ENCODE measurements around the gene CDK10. TPM values are rescaled to one million over a fixed set of nuclear protein-coding genes. Genes with fewer than 3 reads are reported as not detected.

The CDK10 gene
- total RNA-seq, 1 experiment from 2014 or later, result 52.6 TPM

DNA sequence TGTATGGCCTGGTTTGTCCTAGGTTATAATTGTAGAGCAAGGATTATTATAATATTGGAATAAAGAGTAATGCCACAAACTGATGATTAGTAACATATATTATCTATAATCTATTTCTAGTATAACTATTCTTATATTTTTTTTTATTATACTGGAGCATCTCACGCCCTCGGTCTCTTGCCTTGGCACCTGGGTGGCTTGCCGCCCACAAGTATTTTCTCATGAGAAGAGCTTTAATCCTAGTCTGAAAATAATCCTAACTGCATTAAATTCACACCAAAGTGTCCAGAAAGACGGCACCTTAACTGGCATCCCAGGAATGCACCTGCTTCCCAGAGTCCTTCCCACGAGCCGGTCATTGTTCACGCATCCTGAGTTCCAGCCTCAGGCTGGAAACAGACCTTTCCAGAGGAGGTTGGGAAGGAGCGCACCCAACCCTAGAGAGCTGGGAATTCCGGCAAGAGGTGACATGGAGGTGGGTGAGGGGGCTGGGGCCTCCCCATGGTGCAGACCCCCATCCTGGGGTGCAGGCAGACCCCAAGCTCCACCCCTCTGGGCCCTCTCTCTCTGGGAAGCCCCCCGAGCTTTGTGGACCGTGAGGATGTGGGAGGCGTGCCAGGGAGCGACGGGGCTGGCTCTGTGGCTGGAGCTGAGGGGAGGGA lies 44.9 kb upstream of the CDK10 start:
- ATAC-seq (no peak), DNase-seq (ENCODE audit: low read depth, low spot score) (no peak)
- ChIA-PET POLR2A (no interaction called here), CTCF (no interaction called here)
- Histone ChIP-seq H3K27me3 (ENCODE audit: control insufficient read depth, insufficient read depth, low read length) (no peaks in the 10 kb centered on the region), H3K4me3 (ENCODE audit: low read depth in 2 of 2, low read length in 2 of 2) (no peak overlapping the region), H3K27ac (ENCODE audit: low read length) (no peak overlapping the region), H3K36me3 (ENCODE audit: control insufficient read depth, insufficient read depth, low read length) (no peaks in the 10 kb centered on the region), H3K9me3 (ENCODE audit: control insufficient read depth, insufficient read depth, low read depth, low read length) (no peaks in the 10 kb centered on the region), H3K4me1 (ENCODE audit: control insufficient read depth, insufficient read depth, low read length) (peaks cover 7% of the 10 kb centered on the region)
- no peak for TF ChIP-seq REST (IDR thresholded peaks at IDR 0.05; ENCODE audit: insufficient read depth in 1 of 2, low read depth in 2 of 2, low read length in 1 of 2)
- TF ChIP-seq SIN3A (IDR thresholded peaks at IDR 0.05; ENCODE audit: borderline replicate concordance, insufficient read depth, low read depth, low read length), result no peak
- TF ChIP-seq, protein P1, sequence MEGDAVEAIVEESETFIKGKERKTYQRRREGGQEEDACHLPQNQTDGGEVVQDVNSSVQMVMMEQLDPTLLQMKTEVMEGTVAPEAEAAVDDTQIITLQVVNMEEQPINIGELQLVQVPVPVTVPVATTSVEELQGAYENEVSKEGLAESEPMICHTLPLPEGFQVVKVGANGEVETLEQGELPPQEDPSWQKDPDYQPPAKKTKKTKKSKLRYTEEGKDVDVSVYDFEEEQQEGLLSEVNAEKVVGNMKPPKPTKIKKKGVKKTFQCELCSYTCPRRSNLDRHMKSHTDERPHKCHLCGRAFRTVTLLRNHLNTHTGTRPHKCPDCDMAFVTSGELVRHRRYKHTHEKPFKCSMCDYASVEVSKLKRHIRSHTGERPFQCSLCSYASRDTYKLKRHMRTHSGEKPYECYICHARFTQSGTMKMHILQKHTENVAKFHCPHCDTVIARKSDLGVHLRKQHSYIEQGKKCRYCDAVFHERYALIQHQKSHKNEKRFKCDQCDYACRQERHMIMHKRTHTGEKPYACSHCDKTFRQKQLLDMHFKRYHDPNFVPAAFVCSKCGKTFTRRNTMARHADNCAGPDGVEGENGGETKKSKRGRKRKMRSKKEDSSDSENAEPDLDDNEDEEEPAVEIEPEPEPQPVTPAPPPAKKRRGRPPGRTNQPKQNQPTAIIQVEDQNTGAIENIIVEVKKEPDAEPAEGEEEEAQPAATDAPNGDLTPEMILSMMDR (IDR thresholded peaks at IDR 0.05), result no peak
- no peak for TF ChIP-seq POLR2AphosphoS5 (IDR thresholded peaks at IDR 0.05; ENCODE audit: low read depth, low read length)
- TF ChIP-seq TCF7L2 (IDR thresholded peaks at IDR 0.05; ENCODE audit: low read depth, low read length), result no peak
- in situ Hi-C loops (cut with HindIII; ENCODE audit: low pct_unique_long_range_greater_than_20kb, low sequenced_read_pairs) (no loop called here), intact Hi-C loops (cut with micrococcal nuclease; ENCODE audit: unreplicated experiment) (loop anchor here (5.0 kb wide), 2 partner anchors 39 to 69 kb away; no protein-coding TSS in a partner anchor)
- no TSS peak for BruUV-seq (replicated peaks)

DNA sequence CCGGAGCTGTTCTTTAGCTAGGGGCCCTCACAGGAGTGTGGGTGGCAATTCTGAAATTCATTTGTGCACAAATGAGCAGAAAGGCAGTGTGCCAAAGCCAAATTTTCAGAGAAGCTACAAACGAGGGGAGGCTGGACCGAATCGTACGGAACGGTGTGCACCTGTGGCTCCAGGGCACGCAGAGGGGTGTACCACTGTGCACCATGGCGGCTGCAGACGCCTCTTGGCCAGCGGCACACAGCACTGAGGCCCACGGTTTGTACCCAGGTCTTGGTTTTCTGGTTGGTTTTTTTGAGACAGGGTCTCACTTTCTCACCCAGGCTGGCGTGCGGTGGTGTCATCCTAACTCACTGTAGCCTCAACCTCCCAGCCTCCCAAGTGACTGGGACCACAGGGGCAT lies 43.9 kb upstream of the CDK10 start:
- no peak for ATAC-seq
- no peaks in the 10 kb centered on the region for H3K9me3 ChIP-seq (ENCODE audit: control insufficient read depth, insufficient read depth, low read depth, low read length)
- TF ChIP-seq SIN3A (IDR thresholded peaks at IDR 0.05; ENCODE audit: borderline replicate concordance, insufficient read depth, low read depth, low read length) (no peak), REST (IDR thresholded peaks at IDR 0.05; ENCODE audit: insufficient read depth in 1 of 2, low read depth in 2 of 2, low read length in 1 of 2) (no peak)
- H3K4me3 ChIP-seq (ENCODE audit: low read depth in 2 of 2, low read length in 2 of 2), result no peak overlapping the region
- POLR2A ChIA-PET, result no interaction called here
- CTCF ChIA-PET, result no interaction called here
- no peak for DNase-seq (ENCODE audit: low read depth, low spot score)
- H3K27me3 ChIP-seq (ENCODE audit: control insufficient read depth, insufficient read depth, low read length), result no peaks in the 10 kb centered on the region
- no peaks in the 10 kb centered on the region for H3K36me3 ChIP-seq (ENCODE audit: control insufficient read depth, insufficient read depth, low read length)
- BruUV-seq (replicated peaks), result no TSS peak
- in situ Hi-C loops (cut with HindIII; ENCODE audit: low pct_unique_long_range_greater_than_20kb, low sequenced_read_pairs), result no loop called here
- intact Hi-C loops (cut with micrococcal nuclease; ENCODE audit: unreplicated experiment), result loop anchor here (5.0 kb wide), 2 partner anchors 40 to 70 kb away; no protein-coding TSS in a partner anchor
- no peak overlapping the region for H3K27ac ChIP-seq (ENCODE audit: low read length)
- peaks cover 7% of the 10 kb centered on the region for H3K4me1 ChIP-seq (ENCODE audit: control insufficient read depth, insufficient read depth, low read length)
